HK-2 (cell line): ENCODE measurements around the gene EMID1.
A peak's percentile ranks its signal among the peaks of the same experiment; 100 is the strongest.
"Not testable (repeated sequence)": the region's sequence is repeated elsewhere in the genome, so short reads cannot be mapped to it uniquely, and the experiment has no call there.

Source experiments
- DNase-seq: peaks from one replicate; pipeline ENCODE4 v3.0.0-alpha.2; 2018; ENCODE audit not compliant: unreplicated experiment

The EMID1 gene

DNA sequence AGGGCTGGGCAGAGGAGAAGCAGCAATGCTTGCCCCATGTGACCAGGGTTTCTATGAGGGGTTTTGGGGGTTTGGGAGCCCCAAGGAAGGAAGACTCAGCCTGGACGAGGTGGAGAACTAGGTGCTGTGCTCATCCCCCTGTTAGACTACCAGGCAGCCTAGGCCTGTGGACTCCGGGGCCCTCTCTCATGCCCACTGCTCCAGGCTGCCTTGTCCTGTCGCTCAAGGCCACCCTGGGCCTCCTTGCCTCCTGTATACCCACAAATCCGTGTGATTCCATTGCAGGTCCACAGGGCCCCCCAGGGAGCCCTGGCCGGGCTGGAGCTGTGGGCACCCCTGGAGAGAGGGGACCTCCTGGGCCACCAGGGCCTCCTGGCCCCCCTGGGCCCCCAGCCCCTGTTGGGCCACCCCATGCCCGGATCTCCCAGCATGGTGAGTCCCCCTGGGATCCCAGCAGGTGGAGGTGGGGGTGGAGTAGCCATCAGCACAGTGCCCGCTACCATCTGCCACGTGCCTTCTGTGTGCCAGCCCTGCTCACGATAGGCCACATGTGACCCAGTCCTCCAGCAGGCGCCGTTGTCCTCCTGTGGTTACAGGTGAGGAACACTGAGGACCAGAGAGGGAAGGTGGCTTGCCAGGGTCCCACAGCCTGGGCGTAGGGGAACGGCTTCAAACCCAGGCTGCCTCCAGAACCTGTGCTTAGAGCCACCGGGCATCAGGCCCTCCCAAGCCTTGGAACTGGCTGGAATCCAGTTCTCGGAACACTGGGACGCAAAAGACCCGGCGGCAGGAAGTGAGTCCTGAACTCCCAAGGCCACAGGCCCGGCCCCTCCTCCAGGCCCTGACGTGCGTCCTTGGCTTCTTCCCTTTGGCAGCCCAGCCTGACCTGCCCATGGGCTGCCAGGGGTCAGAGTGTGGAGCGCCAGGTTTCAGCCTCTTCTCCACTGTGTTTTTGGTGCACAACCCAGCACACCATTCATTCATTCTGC lies 26.6 kb downstream of the EMID1 start:
- no peak for DNase-seq

DNA sequence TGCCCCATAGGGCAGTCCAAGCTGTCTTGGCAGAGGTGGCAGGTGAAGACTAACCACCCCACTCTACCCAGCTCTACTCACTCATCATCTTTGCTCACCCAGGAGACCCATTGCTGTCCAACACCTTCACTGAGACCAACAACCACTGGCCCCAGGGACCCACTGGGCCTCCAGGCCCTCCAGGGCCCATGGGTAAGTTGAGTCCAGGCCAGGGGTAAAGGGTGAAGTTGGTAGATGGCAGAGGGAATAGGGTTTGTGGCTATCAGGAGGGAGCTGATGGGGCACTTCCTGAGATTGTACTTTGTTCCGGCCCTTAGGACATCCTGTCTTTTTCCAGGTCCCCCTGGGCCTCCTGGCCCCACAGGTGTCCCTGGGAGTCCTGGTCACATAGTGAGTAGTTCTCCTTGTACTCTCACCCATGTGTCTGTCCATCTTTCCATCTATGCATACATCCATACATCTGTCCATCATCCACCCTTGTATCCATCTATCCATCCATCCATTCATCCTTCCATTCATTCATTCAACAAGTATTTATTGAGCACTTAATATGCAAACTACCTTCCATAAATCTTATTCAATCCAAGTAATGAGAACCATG lies 27.7 kb downstream of the EMID1 start:
- DNase-seq: no peak

DNA sequence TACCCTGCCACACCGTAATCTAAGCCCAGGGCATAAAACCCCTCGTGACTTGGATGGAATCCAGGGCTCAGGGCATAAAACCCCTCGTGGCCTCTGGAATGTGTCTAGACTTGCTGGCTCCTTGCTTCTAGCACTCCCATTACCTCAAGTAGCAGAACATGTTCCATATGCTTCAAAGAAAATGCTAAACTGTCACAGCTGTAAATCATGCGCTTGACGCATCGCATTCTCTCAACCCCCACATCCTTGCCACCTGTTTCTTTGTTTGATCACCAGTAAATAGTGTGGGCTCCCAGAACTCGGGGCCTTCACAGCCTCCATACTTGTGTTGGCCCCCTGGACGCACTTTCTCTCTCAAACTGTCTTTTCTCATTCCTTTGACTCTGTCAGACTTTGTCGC lies 34.8 kb downstream of the EMID1 start:
- DNase-seq: not testable (repeated sequence)

DNA sequence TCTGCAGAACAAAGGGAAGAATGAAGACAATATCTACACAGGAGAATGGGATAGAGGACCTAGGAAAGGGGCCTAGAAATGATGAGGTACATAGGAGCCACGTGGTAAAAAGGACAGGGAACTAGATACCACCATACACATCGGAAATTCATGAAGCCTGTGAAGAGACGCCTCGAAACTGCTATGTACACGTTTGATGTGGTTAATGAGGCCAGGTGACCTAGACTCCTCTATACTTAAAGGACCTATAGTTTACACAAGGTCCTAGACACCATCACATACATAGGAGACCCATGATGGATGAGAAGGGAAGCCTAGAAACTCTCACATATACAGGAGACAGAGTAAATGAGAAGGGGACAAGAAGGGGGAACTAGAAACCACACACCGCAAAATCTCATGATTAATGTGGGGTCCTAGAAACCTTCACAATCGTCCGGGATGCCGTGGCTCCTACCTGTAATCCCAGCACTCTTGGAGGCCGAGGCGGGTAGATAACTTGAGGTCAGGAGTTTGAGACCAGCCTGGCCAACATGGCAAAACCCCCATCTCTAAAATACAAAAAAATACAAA lies 38.3 kb downstream of the EMID1 start:
- no peak for DNase-seq

DNA sequence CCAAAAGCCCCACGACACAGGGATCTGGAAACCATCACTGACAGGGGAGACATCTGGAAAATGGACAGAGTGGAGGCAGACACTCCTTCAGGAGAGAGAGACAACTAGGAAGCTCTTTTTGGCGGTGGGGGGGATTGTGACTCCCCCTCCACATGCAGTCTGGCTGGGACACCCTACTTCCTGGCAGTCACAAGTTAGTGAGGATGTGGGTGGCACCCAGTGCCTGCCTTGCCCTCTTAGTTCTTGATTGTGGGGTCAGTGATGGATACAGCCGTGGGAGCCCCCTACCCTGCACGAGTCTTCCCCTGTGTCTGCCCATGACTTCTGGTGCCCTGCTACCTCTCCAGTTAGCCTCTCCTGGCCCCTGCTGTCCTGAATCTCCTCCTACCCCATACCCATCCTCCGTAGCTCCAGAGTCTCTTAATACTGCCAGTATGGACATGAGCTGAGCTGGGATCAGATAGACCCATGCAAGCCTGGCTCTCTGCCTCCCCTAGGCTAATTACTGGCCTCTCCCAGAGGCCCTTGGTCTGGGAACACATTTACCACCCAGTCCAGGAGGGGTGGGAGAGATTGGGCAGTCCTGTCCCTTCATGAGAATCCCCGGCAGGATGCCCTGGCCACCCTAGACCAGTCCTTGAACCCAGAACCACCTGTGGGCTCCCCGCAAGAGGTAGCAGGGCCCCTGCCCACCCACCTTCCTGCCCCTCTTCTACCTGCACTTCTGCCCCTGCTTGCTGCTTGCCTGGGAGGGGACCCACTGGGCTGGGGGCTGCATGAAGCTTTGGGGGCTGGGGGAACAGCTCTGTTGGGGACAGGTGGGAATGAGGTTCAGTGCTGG lies 39.3 kb downstream of the EMID1 start:
- DNase-seq: no peak

DNA sequence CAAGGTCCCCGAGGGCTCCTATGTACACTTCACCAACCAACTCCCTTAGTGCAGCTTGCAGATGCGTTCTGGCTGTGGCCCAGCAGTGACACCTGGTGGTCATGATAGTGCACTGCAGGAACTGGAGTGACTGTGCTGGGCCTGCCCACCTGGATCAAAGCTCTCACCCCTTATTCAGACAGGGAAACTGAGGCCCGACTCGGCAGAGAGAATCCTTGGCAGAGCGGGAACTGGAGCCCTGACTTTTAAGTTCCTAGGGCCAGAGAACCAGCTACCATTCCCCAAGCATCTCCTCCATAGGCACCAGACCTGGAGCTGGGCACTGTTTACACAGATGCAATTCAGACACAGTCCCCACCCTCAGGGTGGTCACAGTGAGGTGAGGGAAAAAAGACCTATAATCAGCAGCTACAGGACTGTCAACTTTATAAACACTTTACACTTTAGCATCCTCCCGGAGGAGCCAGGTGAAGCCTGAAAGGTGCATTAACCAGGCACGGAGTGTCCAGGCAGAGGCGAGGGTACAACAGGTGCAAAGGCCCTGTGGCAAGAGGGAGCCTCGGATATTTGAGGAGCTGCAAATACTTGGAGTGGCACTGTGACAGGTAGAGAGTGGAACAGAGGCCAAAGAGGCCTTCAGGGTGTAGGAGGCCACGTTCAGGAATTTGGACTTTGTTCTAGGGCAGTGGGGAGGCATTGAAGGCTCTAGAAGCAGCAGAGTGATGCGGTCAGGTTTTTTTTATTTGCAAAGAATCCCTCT lies 40.1 kb downstream of the EMID1 start:
- DNase-seq: peak; percentile 58

DNA sequence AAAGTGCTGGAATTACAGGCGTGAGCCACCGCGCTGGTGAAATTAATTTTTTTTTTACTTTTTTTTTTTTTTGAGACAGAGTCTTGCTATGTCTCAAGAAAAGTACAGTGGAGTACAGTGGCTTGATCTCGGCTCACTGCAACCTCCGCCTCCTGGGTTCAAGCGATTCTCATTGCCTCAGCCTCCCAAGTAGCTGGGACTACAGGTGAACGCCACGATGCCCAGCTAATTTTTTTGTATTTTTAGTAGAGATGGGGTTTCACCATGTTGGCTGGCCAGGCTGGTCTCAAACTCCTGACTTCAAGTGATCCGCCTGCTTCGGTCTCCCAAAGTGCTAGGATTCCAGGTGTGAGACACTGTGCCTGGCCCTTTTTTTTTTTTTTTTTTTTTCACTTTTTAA lies 42.2 kb downstream of the EMID1 start:
- DNase-seq: not testable (repeated sequence)

DNA sequence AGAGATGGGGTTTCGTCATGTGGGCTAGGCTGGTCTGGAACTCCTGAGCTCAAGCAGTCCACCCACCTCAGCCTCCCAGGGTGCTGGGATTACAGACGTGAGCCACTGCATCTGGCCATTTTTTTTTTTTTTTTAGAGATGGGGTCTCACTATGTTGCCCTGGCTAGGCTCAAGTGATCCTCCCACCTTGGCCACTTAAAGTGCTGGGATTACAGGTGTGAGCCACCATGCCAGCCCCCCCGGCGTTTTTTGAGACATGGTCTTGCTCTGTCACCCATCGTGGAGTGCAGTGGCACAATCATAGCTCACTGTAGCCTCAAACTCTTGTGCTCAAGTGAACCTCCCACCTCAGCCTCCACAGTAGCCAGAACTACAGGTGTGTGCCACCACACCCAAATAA lies 45.6 kb downstream of the EMID1 start:
- DNase-seq: no peak

DNA sequence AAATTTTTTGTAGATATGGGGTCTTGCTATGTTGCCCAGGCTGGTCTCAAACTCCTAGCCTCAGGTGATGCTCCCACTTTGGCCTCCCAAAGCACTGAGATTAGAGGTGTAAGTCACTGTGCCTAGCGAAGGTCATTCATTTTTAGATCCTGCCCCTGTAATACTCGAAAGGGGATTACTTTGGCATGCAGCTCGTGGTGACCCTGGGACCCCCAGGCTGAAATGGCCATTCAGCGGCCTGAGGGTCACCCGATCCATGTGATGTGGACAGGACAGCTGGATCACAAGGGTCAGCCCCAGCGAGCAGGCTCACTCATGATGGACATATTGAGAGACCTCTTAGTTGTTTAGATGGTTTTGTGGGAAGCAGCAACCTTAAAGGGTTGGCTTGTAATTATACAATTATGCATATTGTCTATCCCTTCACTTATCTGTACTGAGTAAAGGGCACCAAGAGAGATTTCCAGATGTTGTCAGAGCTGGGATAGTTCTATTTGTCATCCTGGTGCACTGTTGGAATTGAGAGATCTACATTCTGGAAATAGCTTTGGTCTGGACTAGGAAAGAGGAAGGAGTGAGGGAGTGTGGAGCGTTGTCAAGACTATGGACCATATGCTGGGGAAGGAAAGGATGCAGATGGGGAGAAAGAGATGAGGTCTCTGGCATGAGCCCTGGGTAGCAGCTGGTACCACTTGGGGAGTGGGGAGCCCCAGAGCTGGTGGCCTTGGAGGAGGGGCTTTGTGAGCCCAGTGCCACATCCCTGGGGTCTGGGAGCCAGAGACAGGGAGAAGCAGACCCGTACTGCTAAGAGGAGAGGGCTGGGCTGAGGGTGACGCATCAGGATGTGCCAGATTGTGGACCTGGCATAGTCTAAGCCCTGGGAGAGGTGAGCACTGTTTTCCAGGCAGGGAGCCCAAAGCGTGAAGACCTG lies 46.5 kb downstream of the EMID1 start:
- no peak for DNase-seq

DNA sequence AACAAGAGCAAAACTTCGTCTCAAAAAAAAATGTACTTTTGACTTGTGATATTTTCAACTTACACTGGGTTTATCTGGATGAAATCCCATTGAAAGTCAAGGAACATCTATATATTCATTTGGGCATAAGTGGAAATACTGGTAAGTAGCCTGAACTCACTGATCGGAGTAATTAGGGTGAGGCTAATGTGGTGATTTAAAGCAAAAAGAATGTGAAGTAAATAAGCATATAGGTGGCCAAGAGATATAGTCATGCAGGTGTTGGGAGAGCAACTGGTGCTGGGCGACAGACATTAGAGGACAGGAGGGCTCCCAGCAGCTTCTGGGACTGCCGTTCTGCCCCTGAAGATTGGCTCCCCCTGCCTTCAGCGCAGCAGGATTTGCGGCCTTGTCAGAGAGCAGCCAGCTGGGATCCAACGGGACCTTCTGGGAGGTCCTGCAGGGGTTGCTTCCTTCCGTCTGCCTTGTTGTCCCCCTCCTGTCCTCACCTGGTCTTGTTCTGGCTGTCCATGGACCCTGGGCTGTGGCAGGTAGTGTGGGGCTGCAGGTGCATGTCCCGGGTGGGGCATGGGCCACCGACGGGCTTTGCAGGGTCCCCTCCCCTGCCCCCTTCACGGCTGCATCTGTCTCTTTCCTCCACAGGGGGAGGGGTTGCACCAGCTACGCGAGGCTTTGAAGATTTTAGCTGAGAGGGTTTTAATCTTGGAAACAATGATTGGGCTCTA lies 48.0 kb downstream of the EMID1 start:
- no peak for DNase-seq

DNA sequence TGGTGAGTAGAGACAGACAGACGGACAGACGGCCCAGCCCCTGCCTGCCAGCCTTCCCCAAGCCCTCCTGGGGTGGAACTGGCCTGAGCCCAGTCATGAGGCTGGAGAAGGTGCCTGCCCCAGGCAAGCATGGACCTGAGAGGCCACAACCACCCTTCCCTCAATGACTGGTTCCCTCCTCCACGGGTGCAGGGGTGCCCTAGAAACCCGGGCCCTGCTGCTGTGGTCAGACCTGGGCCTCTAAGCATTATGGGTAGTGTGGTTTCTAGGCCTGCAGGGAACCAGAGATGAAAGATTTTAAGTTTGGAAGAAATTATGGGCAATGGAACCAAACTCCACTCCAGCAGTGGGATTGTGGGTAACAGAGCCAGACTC lies 48.6 kb downstream of the EMID1 start:
- no peak for DNase-seq

DNA sequence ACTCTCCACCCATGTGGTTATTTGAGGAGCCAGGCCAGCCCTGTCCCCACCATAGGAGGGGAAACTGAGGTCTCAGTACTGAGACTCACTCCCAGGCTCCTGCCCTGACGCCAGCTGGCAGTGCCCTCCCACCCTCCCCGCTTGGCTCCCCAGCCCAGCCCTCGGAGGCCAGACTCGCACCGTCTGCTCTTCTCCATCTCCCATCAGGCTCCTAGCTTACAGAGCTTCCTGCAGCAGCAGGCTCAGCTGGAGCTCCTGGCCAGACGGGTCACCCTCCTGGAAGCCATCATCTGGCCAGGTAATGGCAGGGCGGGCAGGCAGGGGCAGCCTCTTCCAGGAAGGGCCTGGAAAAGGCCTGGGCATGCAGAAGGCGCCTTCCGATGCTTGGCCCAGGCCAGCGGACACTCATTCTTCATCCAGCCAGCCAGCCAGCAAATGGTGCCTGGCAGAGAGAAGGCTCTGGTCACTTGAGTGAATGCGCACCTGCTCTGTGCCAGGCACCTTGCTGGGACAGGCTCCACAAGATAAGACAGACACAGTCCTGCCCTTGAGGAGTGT lies 49.4 kb downstream of the EMID1 start:
- DNase-seq: no peak

DNA sequence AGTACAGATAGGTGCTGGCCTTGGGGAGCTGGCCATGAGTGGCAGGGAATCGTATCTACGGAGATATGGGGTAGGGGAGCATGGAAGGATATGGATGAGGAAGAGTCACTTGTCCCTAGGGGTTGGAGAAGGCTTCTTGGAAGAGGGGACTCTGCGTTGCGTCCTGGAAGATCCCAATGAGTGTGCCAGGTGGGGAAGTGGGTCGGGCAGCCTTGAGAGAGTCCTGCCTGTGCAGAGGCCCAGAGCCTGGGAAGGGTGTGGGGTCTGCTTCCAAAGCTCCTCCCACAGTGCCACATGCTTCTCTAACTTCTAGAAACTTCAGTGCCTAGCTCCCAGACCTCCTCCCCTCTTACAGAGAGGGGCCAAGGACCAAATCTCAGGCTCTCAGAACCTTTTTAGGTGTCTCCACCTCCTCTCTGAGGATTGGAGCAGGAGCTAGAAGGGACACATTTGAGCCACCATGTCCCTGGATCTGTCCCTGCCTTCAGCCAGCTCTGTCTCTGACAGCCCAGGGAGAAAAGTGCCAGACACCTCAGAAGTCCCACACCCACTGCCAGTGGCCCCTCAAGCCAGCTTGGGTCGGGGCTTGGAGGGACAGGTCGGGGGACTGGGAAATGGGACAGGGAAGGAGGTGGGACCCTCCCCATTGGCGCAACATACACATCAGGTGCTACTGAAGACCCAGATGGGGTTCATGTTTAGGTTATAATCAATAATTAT lies 51.1 kb downstream of the EMID1 start:
- DNase-seq: no peak

DNA sequence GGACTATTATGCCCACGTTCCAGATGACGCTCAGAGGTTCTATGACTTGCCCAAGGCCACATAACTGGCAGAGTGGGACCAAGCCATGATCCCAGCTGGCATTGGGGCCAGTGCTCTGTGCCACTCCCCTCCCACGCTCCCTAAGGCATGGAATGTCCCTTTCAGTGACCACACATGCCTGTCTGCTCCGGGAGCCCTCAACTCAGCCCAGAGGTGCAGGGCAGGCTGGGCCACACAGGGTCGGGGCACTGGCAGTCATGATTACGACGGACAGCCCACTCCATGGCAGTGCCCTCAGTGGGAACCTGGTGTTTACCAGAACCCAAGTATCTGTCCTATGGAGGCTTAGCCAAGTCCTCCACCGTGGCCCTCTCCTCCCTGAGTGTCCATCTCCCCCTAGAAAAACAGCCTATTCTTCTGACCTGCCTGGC lies 52.1 kb downstream of the EMID1 start:
- no peak for DNase-seq

DNA sequence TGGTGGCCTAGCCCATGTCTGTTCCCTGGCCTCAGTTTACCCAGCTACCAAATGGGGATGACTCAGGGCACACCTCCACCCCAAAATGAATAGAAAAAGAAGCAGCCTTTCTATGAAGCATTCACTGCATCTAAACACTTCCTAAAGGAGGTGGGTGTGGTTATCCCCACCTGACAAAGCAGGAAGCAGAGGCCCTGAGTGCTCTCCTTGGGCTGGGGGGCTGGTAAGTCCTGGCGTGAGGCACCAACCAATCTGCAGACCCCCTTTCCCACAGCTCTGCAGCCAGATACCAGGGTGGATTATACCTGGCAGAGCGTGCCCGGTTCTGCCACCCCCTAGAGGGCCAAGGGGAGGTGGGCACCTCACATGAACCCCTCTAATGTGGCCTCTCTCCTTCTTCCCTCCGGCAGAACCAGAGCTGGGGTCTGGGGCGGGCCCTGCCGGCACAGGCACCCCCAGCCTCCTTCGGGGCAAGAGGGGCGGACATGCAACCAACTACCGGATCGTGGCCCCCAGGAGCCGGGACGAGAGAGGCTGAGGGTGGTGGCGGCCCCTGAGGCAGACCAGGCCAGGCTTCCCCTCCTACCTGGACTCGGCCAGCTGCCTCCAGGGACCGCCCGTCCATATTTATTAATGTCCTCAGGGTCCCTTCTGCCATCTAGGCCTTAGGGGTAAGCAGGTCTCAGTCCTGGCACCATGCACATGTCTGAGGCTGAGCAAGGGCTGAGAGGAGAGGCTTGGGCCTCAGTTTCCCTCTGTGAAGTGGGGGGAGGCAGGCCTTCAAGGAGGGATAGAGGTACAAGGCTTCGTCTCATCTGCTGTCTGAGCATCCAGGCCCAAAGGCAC lies 52.9 kb downstream of the EMID1 start:
- DNase-seq: no peak

DNA sequence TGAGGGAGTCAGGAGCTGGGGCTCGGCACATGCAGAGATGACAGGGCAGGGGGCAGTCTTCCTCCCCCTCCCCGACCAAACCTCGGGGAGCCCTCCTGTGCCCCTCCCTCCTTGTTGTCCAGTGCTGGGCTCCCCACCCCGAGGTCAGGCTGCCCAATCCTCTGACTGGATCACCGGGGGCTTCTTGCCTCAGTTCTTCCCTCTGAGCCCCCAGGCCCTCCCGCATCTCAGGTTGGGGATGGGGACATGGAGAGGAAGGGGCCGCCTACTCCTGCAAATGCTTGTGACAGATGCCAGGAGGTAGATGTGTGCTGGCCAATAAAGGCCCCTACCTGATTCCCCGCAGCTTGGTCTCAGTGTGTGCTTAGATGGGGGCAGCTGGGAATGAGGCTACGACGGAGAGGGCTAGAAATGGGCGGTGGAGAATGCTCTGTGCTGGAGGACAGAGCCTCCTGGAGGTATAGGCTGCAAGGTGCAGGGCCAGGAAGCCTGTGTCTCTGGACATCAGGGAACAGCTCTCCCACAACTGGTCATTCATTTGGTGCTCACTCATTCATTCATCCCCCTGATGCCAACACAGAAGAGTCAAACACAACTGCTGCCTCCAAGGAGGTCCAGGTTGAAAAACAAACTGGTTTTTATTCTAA lies 53.7 kb downstream of the EMID1 start:
- no peak for DNase-seq

DNA sequence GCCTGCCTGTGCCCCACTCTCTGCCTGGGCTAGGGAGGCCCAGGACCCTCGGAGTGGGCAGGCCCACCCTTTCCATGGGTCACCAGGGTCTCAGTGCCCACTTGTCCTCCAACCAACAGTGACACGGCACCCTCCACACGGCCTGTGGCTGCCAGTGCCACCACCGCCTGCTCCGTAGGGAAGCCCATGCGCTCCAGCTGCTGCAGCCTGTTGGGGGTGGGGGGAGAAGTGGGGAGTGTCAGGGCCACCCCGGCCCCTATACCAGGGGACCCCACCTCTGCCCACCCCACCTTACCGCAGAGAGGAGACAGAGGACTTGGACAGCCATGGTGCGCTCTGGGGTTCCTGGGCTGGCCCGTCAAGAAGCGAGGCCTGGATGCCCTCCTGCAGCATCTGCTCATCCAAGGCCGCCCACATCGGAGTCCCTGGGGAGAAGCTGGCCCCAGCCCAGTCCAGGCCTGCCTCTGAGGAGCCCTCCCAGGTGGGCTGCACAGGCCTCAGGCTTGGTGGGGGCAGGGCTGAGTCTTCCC lies 54.4 kb downstream of the EMID1 start:
- no peak for DNase-seq
